ENCODE data around the gene PDXDC1. TPM values are rescaled to one million over a fixed set of nuclear protein-coding genes. Genes with fewer than 3 reads are reported as not detected.
"Not testable (repeated sequence)": the region's sequence is repeated elsewhere in the genome, so short reads cannot be mapped to it uniquely, and the experiment has no call there.

PDXDC1 gene
- total RNA-seq, 1 experiment from 2014 or later, result 95.5 TPM

GRCh38 chr16:15062085-15062810, 87.4 kb downstream of the PDXDC1 start:
- DNase-seq (ENCODE audit: low read depth), result peak; percentile 25

GRCh38 chr16:15065961-15066360, 91.1 kb downstream of the PDXDC1 start:
- peak; percentile 9 for DNase-seq (ENCODE audit: low read depth)

GRCh38 chr16:15066690-15067089, 91.9 kb downstream of the PDXDC1 start:
- not testable (repeated sequence) for DNase-seq (ENCODE audit: low read depth)

- DNase-seq (ENCODE audit: low read depth), result not testable (repeated sequence)
Observed at GRCh38 chr16:15071013-15071412, 96.2 kb downstream of the PDXDC1 start.

- DNase-seq (ENCODE audit: low read depth), result not testable (repeated sequence)
Observed at GRCh38 chr16:15071916-15072769, 97.3 kb downstream of the PDXDC1 start.

GRCh38 chr16:15073101-15073500, 98.3 kb downstream of the PDXDC1 start:
- DNase-seq (ENCODE audit: low read depth), result no peak

GRCh38 chr16:15076161-15076560, 101.3 kb downstream of the PDXDC1 start:
- peak; percentile 9 for DNase-seq (ENCODE audit: low read depth)

- not testable (repeated sequence) for DNase-seq (ENCODE audit: low read depth)
Observed at GRCh38 chr16:15080883-15081282, 106.1 kb downstream of the PDXDC1 start.

- not testable (repeated sequence) for DNase-seq (ENCODE audit: low read depth)
Observed at GRCh38 chr16:15082788-15083187, 108.0 kb downstream of the PDXDC1 start.

GRCh38 chr16:15090663-15091269, 115.9 kb downstream of the PDXDC1 start:
- DNase-seq (ENCODE audit: low read depth), result not testable (repeated sequence)

GRCh38 chr16:15093571-15093954, 118.7 kb downstream of the PDXDC1 start:
- not testable (repeated sequence) for DNase-seq (ENCODE audit: low read depth)

- peak; percentile 92 for DNase-seq (ENCODE audit: low read depth)
Observed at GRCh38 chr16:15093955-15094827, 119.4 kb downstream of the PDXDC1 start, which contains the start of gene RRN3. Gene RRN3, minus strand, starts transcription at chr16:15094272. Its CDS starts 39 bp downstream, at chr16:15094233.

GRCh38 chr16:15096583-15096972, 121.8 kb downstream of the PDXDC1 start:
- not testable (repeated sequence) for DNase-seq (ENCODE audit: low read depth)

- DNase-seq (ENCODE audit: low read depth), result not testable (repeated sequence)
Observed at GRCh38 chr16:15099366-15099909, 124.6 kb downstream of the PDXDC1 start.

GRCh38 chr16:15100372-15100987, 125.7 kb downstream of the PDXDC1 start:
- not testable (repeated sequence) for DNase-seq (ENCODE audit: low read depth)

GRCh38 chr16:15127641-15128425, 153.0 kb downstream of the PDXDC1 start:
- DNase-seq (ENCODE audit: low read depth), result not testable (repeated sequence)

GRCh38 chr16:15130256-15130932, 155.6 kb downstream of the PDXDC1 start:
- not testable (repeated sequence) for DNase-seq (ENCODE audit: low read depth)

- not testable (repeated sequence) for DNase-seq (ENCODE audit: low read depth)
Observed at GRCh38 chr16:15130943-15131700, 156.3 kb downstream of the PDXDC1 start.
